ENCODE measurements around the gene C17orf50.

- TF ChIP-seq CTCF (IDR thresholded peaks at IDR 0.05) (peak; percentile 80 to 94 (median 89)), POLR2A (IDR thresholded peaks at IDR 0.05) (no peak)
Observed at GRCh38 chr17:35747540-35748017, 13.1 kb upstream of the C17orf50 start.

All from breast epithelium (tissue), 3 donors.